HG02610 (cell line): ENCODE measurements around the gene RAPGEF4.

Experiments used
- ATAC-seq: cut with Tn5 transposase; IDR thresholded peaks from one replicate; pipeline ENCODE4 v1.9.1; 2021; ENCODE audit warnings: mild to moderate bottlenecking, moderate library complexity; ENCODE audit not compliant: unreplicated experiment

Gene RAPGEF4

GRCh38 chr2:172962082-172962481 is 226.4 kb downstream of the RAPGEF4 start:
- ATAC-seq, result no peak

GRCh38 chr2:172962824-172963223 is 227.2 kb downstream of the RAPGEF4 start:
- ATAC-seq, result no peak

- ATAC-seq, result no peak
These were observed 229.0 kb downstream of the RAPGEF4 start for GRCh38 chr2:172964511-172965139.

DNA sequence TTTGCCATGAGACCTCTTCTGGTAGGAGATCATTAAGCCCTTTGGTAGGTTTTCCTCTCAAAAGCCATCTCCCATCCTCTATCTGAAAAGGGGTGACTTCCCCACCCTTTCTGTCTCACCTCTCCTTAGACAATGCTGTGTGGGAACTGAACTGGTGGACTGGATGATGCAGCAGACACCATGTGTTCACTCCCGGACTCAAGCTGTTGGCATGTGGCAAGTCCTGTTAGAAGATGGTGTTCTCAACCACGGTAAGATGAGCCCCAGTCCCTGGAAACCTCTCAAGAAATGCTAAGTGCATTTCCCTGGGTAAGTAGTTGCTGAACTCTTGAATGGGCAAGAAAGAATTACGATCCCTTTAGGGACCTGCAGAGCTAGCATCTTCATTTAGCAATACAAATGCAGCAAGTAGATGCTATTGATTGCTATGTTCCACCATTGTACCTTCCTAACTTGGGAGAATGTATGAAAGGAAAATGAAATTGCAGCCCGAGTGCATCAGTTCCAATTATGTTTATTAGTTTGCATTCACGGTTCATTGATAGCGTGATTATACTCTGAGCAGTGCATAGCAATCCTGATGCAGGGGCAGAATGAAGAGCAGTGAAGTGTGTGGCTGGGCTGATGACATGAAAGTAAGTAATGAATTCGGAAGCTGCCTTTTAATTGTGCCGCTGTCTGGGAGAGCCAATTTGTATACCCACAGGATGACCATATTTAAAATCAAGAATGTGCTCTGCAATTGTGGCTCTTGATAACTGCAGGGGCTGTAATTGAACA is 230.0 kb downstream of the RAPGEF4 start:
- no peak for ATAC-seq

DNA sequence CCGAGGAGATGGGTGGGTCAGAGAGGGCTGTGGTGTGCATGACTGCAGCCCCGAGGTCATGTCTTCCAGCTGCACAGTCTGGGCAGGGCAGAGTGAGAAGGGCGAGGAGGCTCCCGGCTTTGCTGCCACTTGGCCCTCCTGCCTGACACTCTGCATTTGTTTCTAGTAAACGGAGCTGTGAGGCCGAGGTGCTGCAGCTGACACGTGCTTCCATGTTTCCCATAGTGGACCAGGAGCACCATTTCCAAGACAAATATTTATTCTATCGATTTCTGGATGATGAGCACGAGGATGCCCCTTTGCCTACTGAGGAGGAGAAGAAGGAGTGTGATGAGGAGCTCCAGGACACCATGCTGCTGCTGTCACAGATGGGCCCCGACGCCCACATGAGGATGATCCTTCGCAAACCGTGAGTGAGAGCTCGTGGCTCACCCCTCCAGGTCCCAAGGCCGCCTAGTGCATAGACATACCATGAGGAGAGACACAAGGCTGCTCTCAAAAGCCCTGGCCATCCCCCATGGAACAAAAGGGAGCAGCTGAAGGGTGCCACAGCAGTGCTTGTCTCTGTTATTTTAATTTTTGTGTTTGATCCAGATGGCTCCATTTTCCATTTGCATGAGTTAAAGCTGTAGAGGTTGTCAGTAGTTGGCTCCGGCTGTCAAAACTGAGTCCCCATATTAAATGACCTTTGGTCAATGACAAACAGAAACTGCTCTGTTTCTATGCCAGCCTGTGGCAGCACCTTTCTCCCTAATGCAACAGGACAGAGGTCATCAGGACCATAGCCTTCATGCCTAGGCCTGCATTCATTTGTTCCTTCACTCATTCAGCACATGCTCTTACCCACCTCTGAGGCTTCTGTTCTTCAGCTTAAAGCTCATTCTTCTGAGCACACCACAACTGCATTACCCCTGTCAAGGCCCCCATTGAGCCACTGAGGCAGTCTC is 231.7 kb downstream of the RAPGEF4 start:
- no peak for ATAC-seq

- no peak for ATAC-seq
These were observed 232.4 kb downstream of the RAPGEF4 start for GRCh38 chr2:172968061-172968469.

DNA sequence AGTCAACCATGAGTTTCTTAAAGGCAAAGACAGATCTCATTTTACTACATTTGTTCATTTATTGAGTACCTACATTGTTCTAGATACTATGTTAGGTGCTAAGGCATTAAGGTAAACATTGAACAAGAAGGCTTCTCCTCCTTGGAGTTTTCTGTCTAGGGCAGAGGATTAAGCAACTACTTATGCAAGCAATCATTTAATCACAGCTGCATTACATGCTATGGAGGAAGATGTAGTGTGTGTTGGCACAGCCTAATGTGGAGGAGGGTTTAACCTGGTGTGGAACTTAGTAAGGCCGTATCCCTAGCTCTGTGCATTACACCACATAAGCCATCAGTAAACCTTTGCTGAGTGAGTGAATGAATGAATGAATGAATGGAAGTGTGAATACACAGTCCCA is 233.5 kb downstream of the RAPGEF4 start:
- no peak for ATAC-seq

- no peak for ATAC-seq
These were observed 234.0 kb downstream of the RAPGEF4 start for GRCh38 chr2:172969609-172970008.

DNA sequence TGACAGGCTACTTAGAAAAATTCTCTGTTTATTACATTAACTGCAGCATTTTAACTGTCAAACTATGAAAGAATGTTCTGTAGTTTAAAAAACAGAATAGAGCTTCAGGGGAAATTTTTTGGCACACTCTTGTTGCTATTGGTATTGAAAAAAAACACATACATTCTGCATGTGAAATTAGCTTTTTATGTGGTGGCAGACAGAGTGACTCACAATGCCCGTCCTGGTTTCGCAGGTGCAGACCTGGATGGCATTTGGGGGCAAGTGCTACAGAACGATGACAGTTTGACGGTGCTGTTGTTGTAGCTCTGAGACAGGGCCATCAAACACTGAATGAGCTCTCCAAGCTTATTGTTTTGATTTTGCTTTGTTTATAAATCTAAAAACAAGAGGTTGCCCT is 235.0 kb downstream of the RAPGEF4 start:
- ATAC-seq, result no peak

DNA sequence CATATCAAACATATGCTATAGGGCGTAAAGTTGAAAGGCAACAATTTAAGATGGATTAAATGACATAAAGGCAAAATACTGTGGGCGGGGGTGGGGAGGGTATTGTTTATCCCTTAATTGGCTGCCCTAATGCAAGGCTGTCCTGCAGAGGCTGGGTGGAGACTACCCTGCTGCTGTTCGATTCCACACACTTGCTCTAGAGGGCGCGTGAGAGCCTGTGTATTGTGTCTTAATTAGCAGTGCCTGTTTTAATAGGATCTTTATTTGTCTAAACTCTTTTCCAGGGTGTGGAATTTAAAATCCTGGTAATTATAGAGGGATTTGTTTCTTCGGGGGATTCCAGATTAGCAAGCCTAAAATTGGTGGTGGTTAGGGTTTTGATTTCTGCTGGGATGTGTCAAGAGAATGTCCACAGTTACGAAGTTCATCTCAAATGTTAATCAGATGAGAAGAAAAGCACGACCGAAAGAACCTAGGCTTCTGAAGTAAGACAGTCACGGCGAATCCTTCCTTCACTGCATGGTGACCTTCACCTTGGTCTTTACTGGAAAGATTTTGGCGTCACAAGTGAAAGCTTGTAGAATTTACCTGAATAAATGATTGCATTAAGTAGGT is 236.5 kb downstream of the RAPGEF4 start:
- ATAC-seq, result no peak

- ATAC-seq, result no peak
These were observed 239.1 kb downstream of the RAPGEF4 start for GRCh38 chr2:172974762-172975161.

DNA sequence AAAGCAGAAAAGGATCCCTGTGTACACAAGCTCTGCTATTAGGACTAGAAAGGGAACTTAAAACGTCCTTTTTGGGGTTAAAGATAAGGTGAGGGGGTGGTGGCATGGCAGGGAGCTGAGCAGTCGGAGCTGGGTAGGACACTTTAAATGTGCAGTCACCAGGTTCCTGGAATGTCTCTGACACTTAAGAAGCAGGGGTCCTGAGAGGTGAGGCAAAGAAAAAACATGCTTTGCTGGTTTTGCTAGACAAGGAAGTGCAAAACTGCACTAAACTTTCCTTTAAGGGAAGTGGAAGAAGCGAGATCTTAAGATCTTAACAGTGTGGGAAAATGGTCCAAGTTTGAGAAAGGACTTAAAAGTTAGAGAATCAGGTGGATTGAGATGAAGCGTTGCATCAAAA is 240.5 kb downstream of the RAPGEF4 start:
- no peak for ATAC-seq

DNA sequence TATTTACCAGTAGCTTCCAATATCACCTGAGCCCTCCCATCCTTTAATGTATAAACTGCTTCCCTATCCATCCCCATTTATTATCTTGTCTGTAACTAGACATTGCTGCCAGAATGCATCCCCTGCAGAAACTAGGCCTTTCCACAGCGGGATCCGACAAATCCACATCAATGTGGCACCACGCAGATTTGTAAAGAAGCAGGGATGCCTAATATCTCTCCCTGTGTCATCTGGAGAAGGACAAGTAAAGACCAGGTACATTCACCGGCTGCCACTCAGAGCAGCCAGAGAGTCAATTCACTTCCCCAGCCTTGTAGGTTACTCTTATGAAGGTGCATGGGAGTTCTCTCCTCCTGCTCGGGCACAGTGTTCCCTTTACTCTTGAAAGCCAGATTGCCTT is 241.2 kb downstream of the RAPGEF4 start:
- no peak for ATAC-seq

- no peak for ATAC-seq
These were observed 241.8 kb downstream of the RAPGEF4 start for GRCh38 chr2:172977270-172978062.

GRCh38 chr2:172978063-172978383 is 242.4 kb downstream of the RAPGEF4 start:
- no peak for ATAC-seq

GRCh38 chr2:172985139-172985892 is 249.7 kb downstream of the RAPGEF4 start:
- ATAC-seq, result no peak

GRCh38 chr2:172986040-172986439 is 250.4 kb downstream of the RAPGEF4 start:
- ATAC-seq, result no peak

- ATAC-seq, result no peak
These were observed 253.1 kb downstream of the RAPGEF4 start for GRCh38 chr2:172988728-172989127.

- no peak for ATAC-seq
These were observed 255.4 kb downstream of the RAPGEF4 start for GRCh38 chr2:172991031-172991430.

GRCh38 chr2:172993139-172993538 is 257.5 kb downstream of the RAPGEF4 start:
- no peak for ATAC-seq
